OCI-LY3 (cell line): ENCODE data around the gene GIN1.

Experiments used
- CTCF ChIP-seq: fragments of 200-600, 300-600 bp; sonication (generic); IDR thresholded peaks from 2 replicates; pipeline ENCODE4 v1.5.1; 2014; ENCODE audit warnings: antibody characterized with exemption, low read length, low read depth
- EZH2phosphoT487 ChIP-seq: fragments of 200-600 bp; shearing (Covaris generic); IDR thresholded peaks from 2 replicates; pipeline ENCODE4 v1.6.1; 2018; ENCODE audit warnings: antibody characterized with exemption, mixed run types, low read depth

GRCh38 chr5:103119070-103119764 lies 721 bp downstream of the GIN1 start:
- no peak for TF ChIP-seq CTCF
- no peak for TF ChIP-seq EZH2phosphoT487
